Measurements from ENCODE around the gene PIWIL1.

PIWIL1 gene

DNA sequence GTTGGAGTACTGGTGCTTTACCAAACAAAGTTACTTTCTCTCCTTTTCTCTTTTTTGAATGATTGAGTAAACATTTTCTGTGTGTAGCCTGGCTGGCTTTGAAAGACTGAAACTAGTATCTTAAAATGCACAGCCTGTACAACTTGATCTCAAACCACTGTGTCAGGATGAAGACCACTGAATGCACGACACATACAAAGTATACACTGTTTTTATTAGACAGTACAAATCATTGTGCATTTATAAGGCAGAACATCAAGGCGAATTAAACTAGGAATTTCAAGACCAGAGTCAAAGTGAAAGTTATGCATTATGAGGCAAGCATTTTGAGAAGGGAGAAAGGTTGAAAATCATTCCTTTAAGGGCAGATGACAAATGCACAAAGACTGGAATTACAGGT, 59.0 kb downstream of the PIWIL1 start:
- no peaks in the 10 kb centered on the region for H3K4me1 Mint-ChIP-seq
- no peak for ATAC-seq (replicated peaks; ENCODE audit: extremely low read depth, poor library complexity, severe bottlenecking)
- no peak overlapping the region for H3K4me3 Mint-ChIP-seq
- H3K27ac Mint-ChIP-seq (ENCODE audit: low read depth): no peak overlapping the region
- DNase-seq (ENCODE audit: low spot score in 2 of 2): no peak
- H3K36me3 Mint-ChIP-seq (ENCODE audit: insufficient read depth): no peaks in the 10 kb centered on the region
- H3K27me3 Mint-ChIP-seq: peaks cover 27% of the 10 kb centered on the region
- H3K9me3 Mint-ChIP-seq: no peaks in the 10 kb centered on the region

DNA sequence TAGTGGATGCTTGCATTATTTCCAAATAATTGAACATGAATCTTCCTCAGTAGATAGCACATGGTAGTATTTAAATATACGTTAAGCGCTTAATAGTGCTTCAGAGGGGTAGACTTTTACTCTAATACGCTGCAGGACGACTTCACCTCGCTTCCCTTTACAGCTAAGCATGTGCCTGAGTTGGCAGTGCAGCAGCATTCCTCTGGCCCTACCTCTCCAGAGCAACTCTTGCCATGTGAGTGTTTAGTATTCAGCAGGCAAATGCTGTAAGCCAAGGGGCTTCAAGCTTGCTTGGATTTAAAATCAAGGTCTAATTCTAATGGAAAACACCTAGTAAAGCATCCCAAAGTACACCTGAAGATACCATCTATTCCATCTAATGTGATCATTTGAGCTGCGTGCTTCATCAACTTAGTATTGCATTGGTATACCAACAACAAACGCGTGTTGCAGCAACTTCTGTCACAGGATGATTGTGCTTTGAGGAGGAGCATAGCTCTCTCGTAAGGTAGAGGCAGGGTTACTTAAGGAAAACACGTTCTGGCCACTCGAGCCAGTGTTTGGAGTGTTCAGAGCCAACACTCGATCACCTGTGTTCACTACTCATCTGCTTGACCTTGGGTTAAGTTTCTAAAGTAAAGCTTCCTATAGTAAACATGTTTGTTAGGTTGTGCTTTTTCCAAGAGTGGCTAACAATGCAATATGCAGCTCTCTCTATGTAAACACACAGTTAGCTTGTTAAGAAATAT, 60.6 kb downstream of the PIWIL1 start:
- Mint-ChIP-seq H3K27ac (ENCODE audit: low read depth) (no peak overlapping the region), H3K9me3 (no peaks in the 10 kb centered on the region), H3K27me3 (peaks cover 27% of the 10 kb centered on the region), H3K36me3 (ENCODE audit: insufficient read depth) (no peaks in the 10 kb centered on the region), H3K4me3 (no peak overlapping the region), H3K4me1 (no peaks in the 10 kb centered on the region)
- ATAC-seq (replicated peaks; ENCODE audit: extremely low read depth, poor library complexity, severe bottlenecking): no peak
- no peak for DNase-seq (ENCODE audit: low spot score in 2 of 2)

DNA sequence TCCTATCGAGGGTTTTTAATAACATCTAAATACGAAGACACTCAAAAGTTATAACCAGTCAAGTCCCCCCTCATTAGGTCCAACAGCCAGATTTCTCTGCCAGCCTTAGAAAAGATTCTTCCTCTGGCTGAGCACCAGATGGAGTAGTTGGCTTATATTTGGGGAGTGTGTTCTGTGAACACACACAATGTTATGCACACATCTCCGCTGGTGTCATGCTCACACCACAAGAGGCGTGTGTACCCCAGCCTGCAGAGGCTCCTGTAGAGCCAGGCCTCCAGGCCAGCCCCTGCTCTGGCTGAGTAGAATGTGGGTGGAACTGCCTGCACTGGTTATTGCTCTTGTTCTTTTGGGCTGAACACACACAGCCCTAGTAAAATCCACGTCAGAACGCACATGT, 64.0 kb downstream of the PIWIL1 start:
- H3K4me3 Mint-ChIP-seq: no peak overlapping the region
- no peaks in the 10 kb centered on the region for H3K4me1 Mint-ChIP-seq
- H3K36me3 Mint-ChIP-seq (ENCODE audit: insufficient read depth): no peaks in the 10 kb centered on the region
- H3K27ac Mint-ChIP-seq (ENCODE audit: low read depth): no peak overlapping the region
- DNase-seq (ENCODE audit: low spot score in 2 of 2) (no peak), ATAC-seq (replicated peaks; ENCODE audit: extremely low read depth, poor library complexity, severe bottlenecking) (no peak)
- H3K27me3 Mint-ChIP-seq: peaks cover 11% of the 10 kb centered on the region
- no peaks in the 10 kb centered on the region for H3K9me3 Mint-ChIP-seq

DNA sequence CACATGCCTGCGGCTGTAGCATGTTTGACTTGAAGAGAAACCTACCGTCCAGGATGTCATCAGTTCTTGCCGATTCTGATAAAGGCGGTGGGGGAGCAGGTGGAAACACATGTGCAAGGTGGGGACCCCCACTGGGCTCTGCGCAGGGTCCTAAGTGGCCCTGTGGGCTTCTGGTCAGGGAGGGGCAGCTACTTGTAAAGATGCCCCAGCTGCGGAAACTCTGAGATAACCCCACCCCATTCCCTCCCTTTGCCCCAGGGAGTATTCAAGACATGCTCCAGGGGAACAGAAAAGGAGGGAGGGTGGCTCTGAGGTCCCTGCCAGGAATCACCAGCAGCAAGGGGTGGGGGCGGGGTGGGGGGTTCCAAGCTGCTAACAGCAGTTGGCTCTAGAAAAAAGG, 67.6 kb downstream of the PIWIL1 start:
- ATAC-seq (replicated peaks; ENCODE audit: extremely low read depth, poor library complexity, severe bottlenecking) (no peak), DNase-seq (ENCODE audit: low spot score in 2 of 2) (no peak)
- Mint-ChIP-seq H3K27ac (ENCODE audit: low read depth) (no peak overlapping the region), H3K4me3 (no peak overlapping the region), H3K9me3 (no peaks in the 10 kb centered on the region), H3K27me3 (no peaks in the 10 kb centered on the region), H3K4me1 (no peaks in the 10 kb centered on the region), H3K36me3 (ENCODE audit: insufficient read depth) (no peaks in the 10 kb centered on the region)

DNA sequence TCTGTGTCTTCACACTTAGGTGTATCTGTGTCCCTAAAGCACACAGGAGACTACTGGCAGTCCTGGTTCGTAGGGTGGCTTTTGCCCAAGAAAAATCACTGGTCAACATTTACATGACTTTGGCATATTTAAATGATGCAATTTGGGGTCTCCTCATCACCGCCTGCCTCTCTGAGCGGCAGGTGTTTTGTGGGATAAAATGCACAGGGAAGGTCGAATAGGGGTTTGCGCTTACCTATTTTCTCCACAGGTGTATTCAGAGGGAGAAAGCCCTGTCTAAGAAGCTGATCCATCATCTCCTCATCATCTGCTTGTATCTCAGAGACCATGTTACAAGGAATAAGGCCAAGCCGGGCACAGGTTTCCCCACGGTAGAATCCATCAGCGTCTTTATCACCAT, 74.7 kb downstream of the PIWIL1 start:
- H3K27ac Mint-ChIP-seq (ENCODE audit: low read depth): no peak overlapping the region
- H3K4me1 Mint-ChIP-seq: no peaks in the 10 kb centered on the region
- H3K9me3 Mint-ChIP-seq: no peaks in the 10 kb centered on the region
- DNase-seq (ENCODE audit: low spot score in 2 of 2) (no peak), ATAC-seq (replicated peaks; ENCODE audit: extremely low read depth, poor library complexity, severe bottlenecking) (no peak)
- H3K27me3 Mint-ChIP-seq: peaks cover 31% of the 10 kb centered on the region
- H3K36me3 Mint-ChIP-seq (ENCODE audit: insufficient read depth): peaks cover 2% of the 10 kb centered on the region
- H3K4me3 Mint-ChIP-seq: no peak overlapping the region

DNA sequence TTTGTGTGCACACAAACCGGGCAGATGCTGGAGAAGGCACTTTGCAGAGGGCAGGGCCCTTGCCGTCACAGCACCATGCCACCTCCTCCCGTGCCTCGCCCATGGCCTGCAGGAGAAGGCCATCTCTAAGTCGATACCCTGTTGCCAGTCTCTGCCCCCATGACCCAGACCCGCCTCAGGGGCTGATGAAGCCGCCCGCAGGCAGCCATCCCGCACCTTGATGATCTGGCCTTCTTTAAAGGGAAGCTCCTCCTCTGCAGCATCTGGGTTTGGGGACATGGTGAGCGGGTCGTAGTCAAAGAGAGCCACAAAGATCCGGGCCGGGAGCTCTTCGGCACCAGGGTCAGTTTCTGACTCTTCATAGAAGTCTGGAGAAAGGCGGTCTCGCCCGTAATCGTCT, 76.2 kb downstream of the PIWIL1 start:
- Mint-ChIP-seq H3K27ac (ENCODE audit: low read depth) (no peak overlapping the region), H3K9me3 (no peaks in the 10 kb centered on the region), H3K36me3 (ENCODE audit: insufficient read depth) (peaks cover 2% of the 10 kb centered on the region), H3K4me3 (no peak overlapping the region), H3K4me1 (no peaks in the 10 kb centered on the region), H3K27me3 (peaks cover 31% of the 10 kb centered on the region)
- no peak for ATAC-seq (replicated peaks; ENCODE audit: extremely low read depth, poor library complexity, severe bottlenecking)
- DNase-seq (ENCODE audit: low spot score in 2 of 2): no peak

DNA sequence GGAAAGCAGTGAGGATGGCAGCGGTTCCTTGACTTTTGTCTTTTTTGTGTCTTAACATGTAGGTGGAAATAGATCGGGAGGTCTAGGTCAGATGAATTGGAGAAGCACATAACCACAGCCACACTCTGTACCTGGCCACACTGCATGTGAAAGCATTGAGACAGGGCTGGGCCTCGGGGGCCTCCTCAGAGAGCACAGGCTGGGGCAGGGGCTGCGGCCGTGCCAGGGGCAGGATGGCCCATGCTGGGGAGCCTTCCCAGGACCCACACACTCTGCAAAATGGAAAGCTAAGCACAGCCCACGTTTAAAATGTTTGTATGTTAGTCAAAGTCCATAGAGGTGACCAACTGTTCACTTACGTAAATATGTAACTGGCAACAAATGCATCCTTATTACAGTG, 76.7 kb downstream of the PIWIL1 start:
- H3K36me3 Mint-ChIP-seq (ENCODE audit: insufficient read depth): peaks cover 2% of the 10 kb centered on the region
- no peak for ATAC-seq (replicated peaks; ENCODE audit: extremely low read depth, poor library complexity, severe bottlenecking)
- no peak for DNase-seq (ENCODE audit: low spot score in 2 of 2)
- H3K27me3 Mint-ChIP-seq: peaks cover 31% of the 10 kb centered on the region
- no peak overlapping the region for H3K27ac Mint-ChIP-seq (ENCODE audit: low read depth)
- no peak overlapping the region for H3K4me3 Mint-ChIP-seq
- no peaks in the 10 kb centered on the region for H3K4me1 Mint-ChIP-seq
- H3K9me3 Mint-ChIP-seq: no peaks in the 10 kb centered on the region

DNA sequence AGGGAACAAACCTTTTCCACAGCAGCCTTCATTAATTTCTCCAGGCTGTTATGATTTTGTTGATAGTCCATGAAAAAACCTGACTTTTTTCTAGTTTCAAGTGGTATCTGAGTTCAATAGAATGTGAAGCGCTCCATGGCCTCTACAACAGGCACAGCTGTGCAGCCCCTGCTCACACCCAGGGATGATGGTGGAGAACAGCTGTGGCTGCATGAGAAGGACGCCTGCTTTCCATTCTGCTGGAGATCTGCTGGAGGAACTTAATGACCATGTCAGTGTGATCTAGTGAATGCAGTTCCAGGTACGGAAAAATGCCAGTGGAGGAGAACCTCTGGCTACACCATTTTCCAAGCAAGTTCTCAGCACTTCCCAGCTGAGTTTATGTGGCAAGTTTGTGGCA, 80.6 kb downstream of the PIWIL1 start:
- H3K4me1 Mint-ChIP-seq: no peaks in the 10 kb centered on the region
- no peak overlapping the region for H3K4me3 Mint-ChIP-seq
- no peaks in the 10 kb centered on the region for H3K9me3 Mint-ChIP-seq
- ATAC-seq (replicated peaks; ENCODE audit: extremely low read depth, poor library complexity, severe bottlenecking): no peak
- no peak for DNase-seq (ENCODE audit: low spot score in 2 of 2)
- H3K27ac Mint-ChIP-seq (ENCODE audit: low read depth): no peak overlapping the region
- H3K36me3 Mint-ChIP-seq (ENCODE audit: insufficient read depth): peaks cover 3% of the 10 kb centered on the region
- peaks cover 18% of the 10 kb centered on the region for H3K27me3 Mint-ChIP-seq

DNA sequence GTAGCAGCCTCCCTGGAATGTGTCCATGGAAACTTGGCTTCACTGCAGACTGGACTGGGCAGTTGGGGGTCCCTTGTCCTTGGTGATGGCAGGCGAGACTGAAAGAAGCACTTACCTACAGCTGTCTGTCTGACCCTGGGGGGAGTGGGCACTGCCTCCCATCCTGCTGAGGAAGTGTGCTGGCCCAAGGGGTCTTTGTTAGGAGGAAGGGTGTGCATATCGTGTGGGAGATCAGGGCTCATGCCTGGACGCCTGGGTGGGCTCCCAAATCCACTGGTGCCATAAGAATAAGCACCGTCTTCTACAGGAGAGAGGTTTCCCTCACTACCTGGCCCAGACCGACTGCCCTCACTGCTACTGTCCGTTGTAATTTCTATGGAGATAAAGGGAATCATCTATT, 81.4 kb downstream of the PIWIL1 start:
- Mint-ChIP-seq H3K9me3 (no peaks in the 10 kb centered on the region), H3K27ac (ENCODE audit: low read depth) (no peak overlapping the region), H3K4me1 (no peaks in the 10 kb centered on the region), H3K27me3 (peaks cover 13% of the 10 kb centered on the region), H3K36me3 (ENCODE audit: insufficient read depth) (peaks cover 3% of the 10 kb centered on the region), H3K4me3 (no peak overlapping the region)
- DNase-seq (ENCODE audit: low spot score in 2 of 2) (no peak), ATAC-seq (replicated peaks; ENCODE audit: extremely low read depth, poor library complexity, severe bottlenecking) (no peak)

DNA sequence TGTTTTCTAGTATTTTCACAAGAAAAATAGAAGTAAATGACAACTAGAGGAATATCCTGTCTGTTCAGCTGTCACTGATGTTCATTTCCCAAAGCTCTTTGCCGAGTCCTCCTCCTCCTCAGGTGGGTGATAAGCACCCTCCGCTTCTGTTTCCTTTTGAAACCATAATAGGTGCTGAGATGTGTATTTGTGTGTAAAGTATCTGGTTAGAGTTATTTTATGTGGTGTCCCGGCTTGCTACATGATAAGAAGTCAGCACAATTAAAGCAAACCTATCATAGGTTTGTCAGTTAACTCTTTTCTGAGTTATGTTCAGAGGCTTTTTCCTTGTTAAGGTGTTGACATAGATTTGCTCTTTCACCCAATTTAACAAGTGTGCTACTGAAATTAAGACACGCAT, 82.4 kb downstream of the PIWIL1 start:
- Mint-ChIP-seq H3K27me3 (peaks cover 3% of the 10 kb centered on the region), H3K9me3 (no peaks in the 10 kb centered on the region), H3K27ac (ENCODE audit: low read depth) (no peak overlapping the region), H3K4me3 (no peak overlapping the region), H3K36me3 (ENCODE audit: insufficient read depth) (peaks cover 3% of the 10 kb centered on the region), H3K4me1 (no peaks in the 10 kb centered on the region)
- no peak for DNase-seq (ENCODE audit: low spot score in 2 of 2)
- no peak for ATAC-seq (replicated peaks; ENCODE audit: extremely low read depth, poor library complexity, severe bottlenecking)

DNA sequence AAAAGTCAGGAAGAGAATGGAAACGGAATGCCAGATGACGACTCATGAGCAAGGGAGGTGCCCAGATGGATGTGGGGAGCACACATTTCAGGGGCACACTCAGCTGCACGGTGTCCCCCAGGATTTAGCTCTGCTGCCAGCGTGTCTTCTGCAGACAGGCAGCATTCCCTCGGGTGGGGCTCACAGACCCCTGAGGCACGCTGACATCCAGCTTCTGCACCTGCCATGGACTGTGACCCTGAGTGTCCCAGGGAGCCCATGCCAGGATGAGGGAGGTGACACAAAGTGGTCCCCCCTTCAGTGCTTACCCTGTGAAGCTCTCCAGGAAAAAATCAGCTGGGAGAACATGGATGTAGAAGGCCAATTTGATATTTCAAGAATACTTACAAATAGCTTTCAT, 84.2 kb downstream of the PIWIL1 start:
- no peaks in the 10 kb centered on the region for H3K4me1 Mint-ChIP-seq
- H3K27me3 Mint-ChIP-seq: no peaks in the 10 kb centered on the region
- H3K4me3 Mint-ChIP-seq: no peak overlapping the region
- peaks cover 1% of the 10 kb centered on the region for H3K36me3 Mint-ChIP-seq (ENCODE audit: insufficient read depth)
- ATAC-seq (replicated peaks; ENCODE audit: extremely low read depth, poor library complexity, severe bottlenecking): no peak
- H3K27ac Mint-ChIP-seq (ENCODE audit: low read depth): no peak overlapping the region
- no peaks in the 10 kb centered on the region for H3K9me3 Mint-ChIP-seq
- no peak for DNase-seq (ENCODE audit: low spot score in 2 of 2)

Measured in central memory CD8-positive, alpha-beta T cell (primary cell).